NCI-H526 (cell line): Measurements from ENCODE around the gene POP5.

ENCODE experiments used
- DNase-seq, 2 experiments: peaks; one replicate each; lab custom pipeline; 2025; lab: John Stamatoyannopoulos, UW

The POP5 gene

GRCh38 chr12:120588948-120589930 is 8.0 kb upstream of the POP5 start:
- DNase-seq: no peak

- DNase-seq: no peak
These were observed 7.2 kb upstream of the POP5 start for GRCh38 chr12:120588371-120588770.

- no peak for DNase-seq
These were observed 5.7 kb upstream of the POP5 start for GRCh38 chr12:120586860-120587259.

- no peak for DNase-seq
These were observed 5.0 kb upstream of the POP5 start for GRCh38 chr12:120586206-120586605.

GRCh38 chr12:120584343-120585149 is 3.3 kb upstream of the POP5 start:
- peak in 1 of 2 experiments; percentile 73 for DNase-seq

- peak; percentile 34 to 81 for DNase-seq
These were observed 2.4 kb upstream of the POP5 start for GRCh38 chr12:120583478-120584030.

- DNase-seq: no peak
These were observed 796 bp upstream of the POP5 start for GRCh38 chr12:120581998-120582397.

- no peak for DNase-seq
These were observed 2.0 kb downstream of the POP5 start for GRCh38 chr12:120579179-120579578.

- no peak for DNase-seq
These were observed 7.1 kb downstream of the POP5 start for GRCh38 chr12:120574106-120574505.

- DNase-seq: no peak
These were observed 7.6 kb downstream of the POP5 start for GRCh38 chr12:120573560-120573959.

GRCh38 chr12:120571299-120571698 is 9.9 kb downstream of the POP5 start:
- no peak for DNase-seq

- no peak for DNase-seq
These were observed 17.7 kb downstream of the POP5 start for GRCh38 chr12:120563495-120563894.

GRCh38 chr12:120562906-120563305 is 18.3 kb downstream of the POP5 start:
- DNase-seq: no peak

GRCh38 chr12:120557589-120557988 is 23.6 kb downstream of the POP5 start:
- no peak for DNase-seq

GRCh38 chr12:120554678-120555077 is 26.5 kb downstream of the POP5 start:
- DNase-seq: no peak

GRCh38 chr12:120546050-120546386 is 35.2 kb downstream of the POP5 start:
- DNase-seq: no peak

GRCh38 chr12:120544691-120545090 is 36.5 kb downstream of the POP5 start:
- no peak for DNase-seq

GRCh38 chr12:120542166-120542565 is 39.0 kb downstream of the POP5 start:
- no peak for DNase-seq

GRCh38 chr12:120540445-120540844 is 40.8 kb downstream of the POP5 start:
- no peak for DNase-seq

GRCh38 chr12:120539303-120539702 is 41.9 kb downstream of the POP5 start:
- DNase-seq: no peak

GRCh38 chr12:120538281-120539156 is 42.7 kb downstream of the POP5 start:
- DNase-seq: peak in 1 of 2 experiments; percentile 8

GRCh38 chr12:120537856-120538220 is 43.4 kb downstream of the POP5 start:
- DNase-seq: no peak
